ENCODE measurements around the gene SHISA8. TPM values are rescaled to one million over a fixed set of nuclear protein-coding genes. Genes with fewer than 3 reads are reported as not detected.

The SHISA8 gene
- polyA plus RNA-seq, 1 donor from 2014 or later, result 0.62 TPM

DNA sequence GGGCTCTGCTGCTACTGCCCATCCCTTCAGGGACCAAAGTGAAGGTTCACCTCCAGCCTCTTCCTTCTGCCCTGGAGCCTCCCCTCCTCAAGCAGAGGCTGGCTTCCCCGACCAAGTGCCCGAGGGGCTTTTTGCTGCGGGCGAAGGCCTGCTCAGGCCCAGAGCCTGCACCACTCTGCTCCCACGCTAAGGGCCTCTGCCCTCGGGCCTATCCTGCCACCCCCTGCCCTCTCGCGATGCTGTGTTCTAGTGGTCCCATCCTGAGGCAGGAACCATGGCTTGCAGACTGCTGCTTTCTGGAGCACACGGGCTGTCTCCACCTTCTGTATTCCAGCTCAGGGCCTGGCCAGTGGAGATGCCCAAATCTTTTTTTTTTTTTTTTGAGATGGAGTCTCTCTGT, 20.6 kb upstream of the SHISA8 start:
- H3K4me3 ChIP-seq (ENCODE audit: low read length), result no peak overlapping the region
- no peaks in the 10 kb centered on the region for H4K20me1 ChIP-seq (ENCODE audit: insufficient read depth)
- no peaks in the 10 kb centered on the region for H3K79me2 ChIP-seq (replicated peaks; ENCODE audit: insufficient read depth, low read length)
- H3K9me2 ChIP-seq (ENCODE audit: insufficient read depth, low read length), result no peaks in the 10 kb centered on the region
- H3K27me3 ChIP-seq (ENCODE audit: insufficient read depth, low read depth, low read length), result no peaks in the 10 kb centered on the region
- no peak overlapping the region for H2AFZ ChIP-seq (ENCODE audit: low read depth, low read length)
- no peaks in the 10 kb centered on the region for H3K36me3 ChIP-seq (ENCODE audit: insufficient read depth, low read length)
- TF ChIP-seq TAF1 (IDR thresholded peaks at IDR 0.05; ENCODE audit: low read depth) (no peak), SMC3 (conservative IDR thresholded peaks at IDR 0.05; ENCODE audit: poor library complexity) (no peak)
- no peaks in the 10 kb centered on the region for H3K9me3 ChIP-seq (ENCODE audit: low read length)
- no peaks in the 10 kb centered on the region for H3F3A ChIP-seq (ENCODE audit: insufficient read depth, low read length, poor library complexity, severe bottlenecking)
- H3K4me2 ChIP-seq (ENCODE audit: low read length), result no peak overlapping the region
- no peak overlapping the region for H3K27ac ChIP-seq (ENCODE audit: low read length)
- no peak overlapping the region for H3K9ac ChIP-seq (ENCODE audit: low read length)

DNA sequence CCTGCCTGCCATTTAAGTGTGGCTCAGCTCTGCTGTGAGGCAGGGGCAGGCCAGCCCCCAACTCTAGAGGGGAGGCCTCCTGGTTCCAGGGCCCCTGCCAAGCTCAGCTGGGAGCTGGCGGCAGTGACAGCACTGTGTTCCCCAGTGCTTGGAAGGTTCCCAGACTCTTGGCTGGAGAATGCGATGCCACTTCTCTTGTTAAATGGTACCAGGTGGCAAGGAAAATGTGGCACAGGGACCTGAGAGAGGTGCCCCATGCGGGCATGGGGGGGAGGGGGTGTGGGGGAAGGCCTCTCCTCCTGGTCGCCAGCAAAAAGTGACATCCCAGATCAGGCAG, 20.1 kb upstream of the SHISA8 start:
- no peaks in the 10 kb centered on the region for H3K9me3 ChIP-seq (ENCODE audit: low read length)
- H2AFZ ChIP-seq (ENCODE audit: low read depth, low read length), result no peak overlapping the region
- TF ChIP-seq EZH2 (IDR thresholded peaks at IDR 0.05; ENCODE audit: borderline replicate concordance, insufficient read depth, low read length, poor library complexity, severe bottlenecking), result no peak
- no peak for TF ChIP-seq EP300 (conservative IDR thresholded peaks at IDR 0.05; ENCODE audit: poor library complexity, severe bottlenecking)
- TF ChIP-seq POLR2AphosphoS5 (IDR thresholded peaks at IDR 0.05), result no peak
- no peak for TF ChIP-seq RAD21 (conservative IDR thresholded peaks at IDR 0.05)
- TF ChIP-seq TAF1 (IDR thresholded peaks at IDR 0.05; ENCODE audit: low read depth), result no peak
- TF ChIP-seq, protein P1, sequence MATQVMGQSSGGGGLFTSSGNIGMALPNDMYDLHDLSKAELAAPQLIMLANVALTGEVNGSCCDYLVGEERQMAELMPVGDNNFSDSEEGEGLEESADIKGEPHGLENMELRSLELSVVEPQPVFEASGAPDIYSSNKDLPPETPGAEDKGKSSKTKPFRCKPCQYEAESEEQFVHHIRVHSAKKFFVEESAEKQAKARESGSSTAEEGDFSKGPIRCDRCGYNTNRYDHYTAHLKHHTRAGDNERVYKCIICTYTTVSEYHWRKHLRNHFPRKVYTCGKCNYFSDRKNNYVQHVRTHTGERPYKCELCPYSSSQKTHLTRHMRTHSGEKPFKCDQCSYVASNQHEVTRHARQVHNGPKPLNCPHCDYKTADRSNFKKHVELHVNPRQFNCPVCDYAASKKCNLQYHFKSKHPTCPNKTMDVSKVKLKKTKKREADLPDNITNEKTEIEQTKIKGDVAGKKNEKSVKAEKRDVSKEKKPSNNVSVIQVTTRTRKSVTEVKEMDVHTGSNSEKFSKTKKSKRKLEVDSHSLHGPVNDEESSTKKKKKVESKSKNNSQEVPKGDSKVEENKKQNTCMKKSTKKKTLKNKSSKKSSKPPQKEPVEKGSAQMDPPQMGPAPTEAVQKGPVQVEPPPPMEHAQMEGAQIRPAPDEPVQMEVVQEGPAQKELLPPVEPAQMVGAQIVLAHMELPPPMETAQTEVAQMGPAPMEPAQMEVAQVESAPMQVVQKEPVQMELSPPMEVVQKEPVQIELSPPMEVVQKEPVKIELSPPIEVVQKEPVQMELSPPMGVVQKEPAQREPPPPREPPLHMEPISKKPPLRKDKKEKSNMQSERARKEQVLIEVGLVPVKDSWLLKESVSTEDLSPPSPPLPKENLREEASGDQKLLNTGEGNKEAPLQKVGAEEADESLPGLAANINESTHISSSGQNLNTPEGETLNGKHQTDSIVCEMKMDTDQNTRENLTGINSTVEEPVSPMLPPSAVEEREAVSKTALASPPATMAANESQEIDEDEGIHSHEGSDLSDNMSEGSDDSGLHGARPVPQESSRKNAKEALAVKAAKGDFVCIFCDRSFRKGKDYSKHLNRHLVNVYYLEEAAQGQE (IDR thresholded peaks at IDR 0.05; ENCODE audit: borderline replicate concordance), result no peak
- TF ChIP-seq, protein P2, sequence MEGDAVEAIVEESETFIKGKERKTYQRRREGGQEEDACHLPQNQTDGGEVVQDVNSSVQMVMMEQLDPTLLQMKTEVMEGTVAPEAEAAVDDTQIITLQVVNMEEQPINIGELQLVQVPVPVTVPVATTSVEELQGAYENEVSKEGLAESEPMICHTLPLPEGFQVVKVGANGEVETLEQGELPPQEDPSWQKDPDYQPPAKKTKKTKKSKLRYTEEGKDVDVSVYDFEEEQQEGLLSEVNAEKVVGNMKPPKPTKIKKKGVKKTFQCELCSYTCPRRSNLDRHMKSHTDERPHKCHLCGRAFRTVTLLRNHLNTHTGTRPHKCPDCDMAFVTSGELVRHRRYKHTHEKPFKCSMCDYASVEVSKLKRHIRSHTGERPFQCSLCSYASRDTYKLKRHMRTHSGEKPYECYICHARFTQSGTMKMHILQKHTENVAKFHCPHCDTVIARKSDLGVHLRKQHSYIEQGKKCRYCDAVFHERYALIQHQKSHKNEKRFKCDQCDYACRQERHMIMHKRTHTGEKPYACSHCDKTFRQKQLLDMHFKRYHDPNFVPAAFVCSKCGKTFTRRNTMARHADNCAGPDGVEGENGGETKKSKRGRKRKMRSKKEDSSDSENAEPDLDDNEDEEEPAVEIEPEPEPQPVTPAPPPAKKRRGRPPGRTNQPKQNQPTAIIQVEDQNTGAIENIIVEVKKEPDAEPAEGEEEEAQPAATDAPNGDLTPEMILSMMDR (IDR thresholded peaks at IDR 0.05; ENCODE audit: poor library complexity, severe bottlenecking), result no peak
- TF ChIP-seq MXI1 (conservative IDR thresholded peaks at IDR 0.05; ENCODE audit: poor library complexity, severe bottlenecking), result no peak
- no peak for TF ChIP-seq SMC3 (conservative IDR thresholded peaks at IDR 0.05; ENCODE audit: poor library complexity)
- H3K4me3 ChIP-seq (ENCODE audit: low read length), result no peak overlapping the region
- no peak overlapping the region for H3K9ac ChIP-seq (ENCODE audit: low read length)
- no peaks in the 10 kb centered on the region for H3K36me3 ChIP-seq (ENCODE audit: insufficient read depth, low read length)
- no peaks in the 10 kb centered on the region for H3F3A ChIP-seq (ENCODE audit: insufficient read depth, low read length, poor library complexity, severe bottlenecking)
- no peaks in the 10 kb centered on the region for H3K79me2 ChIP-seq (replicated peaks; ENCODE audit: insufficient read depth, low read length)
- H3K4me2 ChIP-seq (ENCODE audit: low read length), result no peak overlapping the region
- H4K20me1 ChIP-seq (ENCODE audit: insufficient read depth), result no peaks in the 10 kb centered on the region
- no peaks in the 10 kb centered on the region for H3K9me2 ChIP-seq (ENCODE audit: insufficient read depth, low read length)
- H3K27ac ChIP-seq (ENCODE audit: low read length), result no peak overlapping the region
- H3K27me3 ChIP-seq (ENCODE audit: insufficient read depth, low read depth, low read length), result no peaks in the 10 kb centered on the region

Data from neural cell (in vitro differentiated cells).